ENCODE results near the gene WDFY2. TPM values are rescaled to one million over a fixed set of nuclear protein-coding genes. Genes with fewer than 3 reads are reported as not detected.

The WDFY2 gene
- total RNA-seq, 1 experiment from 2014 or later: 14.1 TPM

- no peak overlapping the region for H3K27ac ChIP-seq
- ChIA-PET POLR2A (ENCODE audit: unreplicated experiment) (no interaction called here), CTCF (no interaction called here)
- no peaks in the 10 kb centered on the region for H3K79me2 ChIP-seq (ENCODE audit: low read depth)
- H3K9me2 ChIP-seq (ENCODE audit: insufficient read depth): no peaks in the 10 kb centered on the region; the same call in 1 of the 2 replicates
- TF ChIP-seq EZH2 (IDR thresholded peaks at IDR 0.05; ENCODE audit: low read depth) (no peak), CTCF (conservative IDR thresholded peaks at IDR 0.05) (no peak)
- H3K27me3 ChIP-seq (ENCODE audit: insufficient read depth, low read depth): no peaks in the 10 kb centered on the region
- DNase-seq: no peak
- no peak overlapping the region for H3K4me2 ChIP-seq
- H3F3A ChIP-seq (ENCODE audit: insufficient read depth, low read depth): peaks cover 5% of the 10 kb centered on the region; the same call in 1 of the 2 replicates
- no TSS peak for BruUV-seq (replicated peaks)
- intact Hi-C loops (cut with micrococcal nuclease; ENCODE audit: unreplicated experiment): loop anchor here (10.0 kb wide), 1 partner anchor 510 kb away; no protein-coding TSS in a partner anchor
- H3K4me3 ChIP-seq: no peak overlapping the region
- no peaks in the 10 kb centered on the region for H3K36me3 ChIP-seq (ENCODE audit: low read depth)
- H3K4me1 ChIP-seq (replicated peaks; ENCODE audit: insufficient read depth): peaks cover 10% of the 10 kb centered on the region
- H2AFZ ChIP-seq: no peak overlapping the region
- no peaks in the 10 kb centered on the region for H4K20me1 ChIP-seq (ENCODE audit: insufficient read depth)
- H3K9me3 ChIP-seq (ENCODE audit: insufficient read depth, low read depth): no peaks in the 10 kb centered on the region
These were observed 210.7 kb downstream of the WDFY2 start for GRCh38 chr13:51794964-51795363.

- H3K4me1 ChIP-seq (replicated peaks; ENCODE audit: insufficient read depth): peaks cover 10% of the 10 kb centered on the region
- H3K27ac ChIP-seq: no peak overlapping the region
- no TSS peak for BruUV-seq (replicated peaks)
- ChIA-PET CTCF (no interaction called here), POLR2A (ENCODE audit: unreplicated experiment) (interaction anchor here (0.8 kb wide), 1 partner anchor 39 kb away, joined by 6 read pairs; no protein-coding TSS in a partner anchor)
- no peaks in the 10 kb centered on the region for H3K9me3 ChIP-seq (ENCODE audit: insufficient read depth, low read depth)
- DNase-seq: no peak
- no peaks in the 10 kb centered on the region for H4K20me1 ChIP-seq (ENCODE audit: insufficient read depth)
- intact Hi-C loops (cut with micrococcal nuclease; ENCODE audit: unreplicated experiment): loop anchor here (10.0 kb wide), 1 partner anchor 511 kb away; no protein-coding TSS in a partner anchor
- H3K36me3 ChIP-seq (ENCODE audit: low read depth): no peaks in the 10 kb centered on the region
- H3K9me2 ChIP-seq (ENCODE audit: insufficient read depth): no peaks in the 10 kb centered on the region; the same call in 1 of the 2 replicates
- H2AFZ ChIP-seq: no peak overlapping the region
- no peak for TF ChIP-seq CTCF (conservative IDR thresholded peaks at IDR 0.05)
- no peak for TF ChIP-seq EZH2 (IDR thresholded peaks at IDR 0.05; ENCODE audit: low read depth)
- H3K27me3 ChIP-seq (ENCODE audit: insufficient read depth, low read depth): no peaks in the 10 kb centered on the region
- H3K79me2 ChIP-seq (ENCODE audit: low read depth): no peaks in the 10 kb centered on the region
- H3K4me2 ChIP-seq: no peak overlapping the region
- no peak overlapping the region for H3K4me3 ChIP-seq
- peaks cover 5% of the 10 kb centered on the region; the same call in 1 of the 2 replicates for H3F3A ChIP-seq (ENCODE audit: insufficient read depth, low read depth)
These were observed 211.2 kb downstream of the WDFY2 start for GRCh38 chr13:51795419-51795818.

- no peaks in the 10 kb centered on the region for H3K27me3 ChIP-seq (ENCODE audit: insufficient read depth, low read depth)
- ChIA-PET CTCF (no interaction called here), POLR2A (ENCODE audit: unreplicated experiment) (interaction anchor here (0.6 kb wide), 1 partner anchor 204 kb away, joined by 3 read pairs; no protein-coding TSS in a partner anchor)
- peaks cover 11% of the 10 kb centered on the region for H3K4me1 ChIP-seq (replicated peaks; ENCODE audit: insufficient read depth)
- no peaks in the 10 kb centered on the region for H3K9me3 ChIP-seq (ENCODE audit: insufficient read depth, low read depth)
- no peak overlapping the region for H3K4me3 ChIP-seq
- H4K20me1 ChIP-seq (ENCODE audit: insufficient read depth): no peaks in the 10 kb centered on the region
- no peak for DNase-seq
- H3F3A ChIP-seq (ENCODE audit: insufficient read depth, low read depth): peaks cover 10% of the 10 kb centered on the region; the same call in 1 of the 2 replicates
- no TSS peak for BruUV-seq (replicated peaks)
- TF ChIP-seq EZH2 (IDR thresholded peaks at IDR 0.05; ENCODE audit: low read depth): no peak
- no peak for TF ChIP-seq CTCF (conservative IDR thresholded peaks at IDR 0.05)
- no peak overlapping the region for H3K4me2 ChIP-seq
- no peaks in the 10 kb centered on the region for H3K9me2 ChIP-seq (ENCODE audit: insufficient read depth)
- intact Hi-C loops (cut with micrococcal nuclease; ENCODE audit: unreplicated experiment): loop anchor here (2.0 to 10.0 kb wide), 2 partner anchors 362 to 512 kb away; no protein-coding TSS in a partner anchor
- H3K36me3 ChIP-seq (ENCODE audit: low read depth): no peaks in the 10 kb centered on the region
- no peak overlapping the region for H2AFZ ChIP-seq
- H3K79me2 ChIP-seq (ENCODE audit: low read depth): no peaks in the 10 kb centered on the region
- H3K27ac ChIP-seq: no peak overlapping the region
These were observed 212.3 kb downstream of the WDFY2 start for GRCh38 chr13:51796546-51796945.

Measured in PC-9 (cell line).